Dedifferentiated amniotic fluid mesenchymal stem cell (primary cell): ENCODE data around the gene SEBOX.
"Not testable (repeated sequence)": the region's sequence is repeated elsewhere in the genome, so short reads cannot be mapped to it uniquely, and the experiment has no call there.

ENCODE experiments used
- DNase-seq: peaks from one replicate; pipeline ENCODE4 v3.0.0-alpha.2; 2016; ENCODE audit errors: extremely low spot score

The SEBOX gene

DNA sequence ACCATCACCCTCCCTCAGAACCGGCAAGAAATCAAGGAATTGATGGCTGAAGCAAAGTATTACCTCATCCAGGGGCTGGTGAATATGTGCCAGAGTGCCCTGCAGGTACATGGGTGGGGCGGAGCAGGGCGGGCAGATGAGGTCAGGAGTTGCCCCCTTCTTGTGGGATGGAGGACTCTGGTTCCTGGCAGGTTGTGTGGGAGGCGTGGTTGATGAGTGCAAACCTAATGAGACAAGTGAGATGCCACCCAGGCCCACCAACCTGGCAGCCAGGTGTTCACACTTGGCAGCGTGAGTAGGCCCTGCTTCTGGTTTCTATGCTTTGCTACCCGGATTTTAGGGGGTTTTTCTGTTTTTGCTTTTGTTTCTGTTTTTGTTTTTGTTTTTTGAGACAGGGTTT, 24.6 kb downstream of the SEBOX start:
- DNase-seq, result no peak

DNA sequence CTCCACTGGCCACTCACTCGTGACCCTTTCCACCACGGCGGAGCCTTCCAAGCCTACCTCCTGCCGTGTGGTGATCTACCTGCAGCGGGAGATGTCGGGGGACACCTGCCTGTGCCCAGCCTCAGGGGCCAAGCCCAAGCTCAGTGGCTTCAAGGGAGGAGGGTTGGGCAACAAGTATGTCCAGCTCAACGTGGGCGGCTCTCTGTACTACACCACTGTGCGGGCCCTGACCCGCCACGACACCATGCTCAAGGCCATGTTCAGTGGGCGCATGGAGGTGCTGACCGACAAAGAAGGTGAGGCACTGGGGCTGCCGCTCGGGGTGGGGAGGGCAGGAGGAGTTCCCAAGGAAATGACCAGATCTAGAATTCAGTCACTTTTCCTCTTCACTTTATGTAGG, 25.6 kb downstream of the SEBOX start:
- no peak for DNase-seq

DNA sequence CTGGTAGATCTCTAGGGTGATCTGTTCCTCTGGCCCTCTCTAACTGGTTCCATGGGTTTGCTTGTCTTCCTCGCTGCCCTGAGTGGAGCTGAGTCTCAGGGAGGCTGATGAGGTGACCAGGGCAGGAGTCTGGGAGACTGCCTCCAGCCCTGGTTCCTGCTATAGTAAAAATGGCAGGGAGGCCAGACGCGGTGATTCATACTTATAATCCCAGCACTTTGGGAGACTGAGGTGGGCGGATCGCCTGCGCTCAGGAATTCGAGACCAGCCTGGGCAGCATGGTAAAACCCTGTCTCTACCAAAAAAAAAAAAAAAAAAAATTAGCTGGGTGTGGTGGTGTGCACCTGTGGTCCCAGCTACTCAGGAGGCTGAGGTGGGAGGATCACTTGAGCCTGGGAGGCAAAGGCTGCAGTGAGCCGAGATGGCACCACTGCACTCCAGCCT, 26.2 kb downstream of the SEBOX start:
- not testable (repeated sequence) for DNase-seq

DNA sequence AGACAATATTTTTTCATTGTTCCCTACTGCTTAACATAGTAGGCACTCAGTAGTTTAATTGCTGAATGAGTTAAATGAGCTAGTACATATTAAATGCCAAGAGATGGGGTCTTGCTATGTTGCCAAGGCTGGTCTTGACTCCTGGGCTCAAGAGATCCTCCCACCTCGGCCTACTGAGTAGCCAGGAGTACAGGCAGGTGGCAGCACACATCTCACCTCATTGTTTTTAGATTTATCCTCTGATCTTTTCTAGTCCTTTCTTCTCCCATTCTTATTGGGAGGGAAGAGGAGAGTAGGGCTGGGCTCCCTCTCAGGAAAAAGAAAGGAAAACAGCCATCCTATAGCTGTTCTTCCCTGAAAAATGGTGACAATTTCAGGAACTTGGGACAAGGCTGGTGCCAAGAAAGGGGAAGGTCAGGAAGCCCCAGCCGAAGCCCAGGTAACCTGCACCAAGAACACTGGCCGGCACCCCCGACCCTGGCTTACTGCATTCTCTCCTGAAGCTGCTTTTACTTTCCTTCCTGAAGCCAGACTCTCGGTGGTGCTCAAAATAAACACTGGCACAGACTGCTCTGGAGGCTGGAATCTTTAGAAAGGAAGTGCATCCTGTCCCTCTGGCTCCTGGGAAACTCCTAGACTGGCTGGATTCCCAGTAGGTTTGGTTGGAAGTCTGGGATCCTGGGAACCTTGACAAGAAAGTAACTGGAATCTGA, 26.8 kb downstream of the SEBOX start:
- no peak for DNase-seq

DNA sequence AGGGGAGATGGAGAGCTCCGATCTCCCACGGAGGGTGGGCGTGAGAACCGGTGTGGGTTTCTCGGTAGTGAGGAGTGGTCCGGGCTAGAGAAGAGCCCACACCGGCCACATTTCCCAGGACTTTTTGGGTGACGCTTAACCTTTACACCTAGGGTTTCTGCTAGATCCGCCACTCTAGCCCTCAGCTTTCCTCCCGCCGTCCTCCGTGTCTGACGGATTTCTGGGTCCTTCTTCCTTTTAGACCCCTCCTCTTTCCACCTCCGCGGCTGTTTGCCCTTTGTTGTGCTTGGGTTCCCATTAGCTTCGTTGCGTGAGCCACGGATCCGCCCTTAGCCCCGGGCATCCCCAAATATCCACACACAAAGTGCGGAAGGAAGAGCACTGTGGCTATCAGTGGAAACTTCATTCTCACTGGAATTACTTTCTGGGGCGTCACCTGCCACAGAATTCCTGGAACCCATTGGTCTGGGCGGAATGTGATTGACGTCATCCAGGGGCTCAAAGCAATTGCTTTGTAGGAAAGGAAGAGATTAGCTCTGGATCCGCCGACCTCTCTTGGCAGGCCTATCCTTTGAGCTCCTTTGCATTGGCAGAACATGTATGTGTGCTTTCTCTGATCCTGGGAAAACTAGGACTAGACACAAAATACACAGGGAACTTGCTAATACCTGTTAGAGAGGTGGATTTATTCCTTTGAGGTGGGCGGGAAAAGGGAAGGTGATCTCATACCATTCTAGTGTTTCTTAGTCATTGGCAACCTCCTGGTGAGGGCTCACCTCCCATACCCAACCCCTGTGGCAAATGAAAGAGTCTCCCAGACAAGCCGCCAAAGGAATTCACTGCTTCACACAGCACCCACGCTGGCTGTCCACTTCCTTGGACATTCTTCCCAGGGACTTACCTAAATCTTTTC, 28.8 kb downstream of the SEBOX start:
- peak; percentile 84 for DNase-seq

DNA sequence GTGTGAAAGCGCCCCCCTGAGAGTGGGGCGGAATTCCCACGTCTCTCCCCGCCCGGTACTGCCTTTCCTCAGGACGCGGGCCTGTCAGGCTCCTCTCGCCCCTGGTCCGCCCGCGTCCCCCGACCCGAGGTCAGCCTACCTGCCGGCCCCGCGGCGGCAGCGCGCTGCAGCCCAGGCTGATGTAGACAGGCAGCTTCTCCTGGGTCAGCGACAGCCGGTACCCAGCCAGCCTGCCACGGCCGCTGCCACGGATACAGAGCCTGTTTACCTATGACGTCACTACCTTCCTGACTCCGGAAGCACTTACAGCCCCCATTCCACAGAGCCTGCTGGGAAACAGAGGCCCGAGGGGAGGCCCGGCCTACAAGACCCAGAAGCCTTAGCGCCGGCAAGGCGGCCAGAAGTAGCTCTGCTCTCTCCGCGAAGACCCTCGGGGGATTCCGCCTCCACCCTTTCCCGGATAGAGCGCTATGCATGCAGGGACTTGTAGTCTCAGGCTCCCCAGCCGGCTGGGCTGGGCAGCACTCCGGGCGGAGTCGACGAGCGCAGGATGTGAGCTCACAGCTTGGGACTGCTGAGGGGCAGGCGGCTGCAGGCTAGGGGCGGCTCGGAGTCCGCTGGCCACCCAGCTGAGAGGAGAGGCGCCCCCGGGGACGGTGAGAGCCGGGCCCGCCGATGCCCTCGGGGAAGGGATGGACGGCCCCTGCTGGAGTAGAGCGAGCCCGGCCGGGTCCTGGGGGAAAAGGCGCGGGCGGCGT, 29.6 kb downstream of the SEBOX start, which contains the start of the genes IFT20 and TNFAIP1:
IFT20 (minus strand) TSS at position 272 of the 758 bp plus-strand sequence. CDS start 3,487 bp downstream, outside the sequence.
TNFAIP1 (plus strand) TSS at position 561 of the 758 bp plus-strand sequence. CDS start 3,761 bp downstream, outside the sequence.
- peak; percentile 100 for DNase-seq

DNA sequence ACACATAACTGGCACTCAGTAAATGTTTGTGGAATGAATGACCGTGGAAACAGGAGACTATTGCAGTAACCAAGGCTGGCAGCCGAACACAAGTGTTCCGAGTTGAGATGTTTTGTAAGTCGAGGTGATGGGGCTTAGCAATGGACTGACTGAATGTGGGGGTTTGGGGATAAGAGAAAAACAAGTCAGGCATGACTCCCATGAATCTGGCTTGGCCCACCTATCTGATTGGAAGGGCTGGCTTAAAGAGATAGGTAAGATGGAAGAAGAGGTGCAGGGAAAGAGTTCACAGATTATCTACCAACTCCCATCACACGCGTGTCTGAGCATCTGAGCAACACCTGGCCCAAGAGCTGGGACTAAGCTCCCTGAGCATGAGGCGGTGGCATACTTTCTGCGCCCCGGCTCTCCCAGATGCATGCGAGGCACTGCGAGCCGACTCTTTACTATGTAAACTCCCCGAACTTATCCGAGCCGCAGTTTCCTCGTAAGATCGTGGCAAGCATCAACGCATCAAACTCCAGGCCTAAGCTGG, 30.3 kb downstream of the SEBOX start:
- no peak for DNase-seq

DNA sequence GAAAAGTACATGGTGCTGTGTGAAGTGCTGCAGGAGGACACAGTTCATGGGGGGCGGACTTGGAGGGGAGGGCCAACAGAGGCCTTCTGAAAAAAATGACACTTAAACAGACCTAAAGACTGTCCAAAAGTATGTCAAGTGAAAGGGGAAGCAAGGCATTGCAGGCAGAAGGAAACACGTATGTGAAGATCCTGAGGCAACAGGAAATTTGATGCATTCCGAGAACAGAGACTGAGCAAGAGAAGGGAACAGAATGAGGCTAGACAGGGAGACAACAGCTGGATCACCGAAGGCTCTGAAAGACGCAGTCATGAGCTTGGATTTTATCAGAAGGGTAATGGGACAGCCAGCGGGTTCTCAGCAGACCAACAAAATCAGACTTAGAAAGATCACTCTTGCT, 30.8 kb downstream of the SEBOX start:
- DNase-seq, result no peak

DNA sequence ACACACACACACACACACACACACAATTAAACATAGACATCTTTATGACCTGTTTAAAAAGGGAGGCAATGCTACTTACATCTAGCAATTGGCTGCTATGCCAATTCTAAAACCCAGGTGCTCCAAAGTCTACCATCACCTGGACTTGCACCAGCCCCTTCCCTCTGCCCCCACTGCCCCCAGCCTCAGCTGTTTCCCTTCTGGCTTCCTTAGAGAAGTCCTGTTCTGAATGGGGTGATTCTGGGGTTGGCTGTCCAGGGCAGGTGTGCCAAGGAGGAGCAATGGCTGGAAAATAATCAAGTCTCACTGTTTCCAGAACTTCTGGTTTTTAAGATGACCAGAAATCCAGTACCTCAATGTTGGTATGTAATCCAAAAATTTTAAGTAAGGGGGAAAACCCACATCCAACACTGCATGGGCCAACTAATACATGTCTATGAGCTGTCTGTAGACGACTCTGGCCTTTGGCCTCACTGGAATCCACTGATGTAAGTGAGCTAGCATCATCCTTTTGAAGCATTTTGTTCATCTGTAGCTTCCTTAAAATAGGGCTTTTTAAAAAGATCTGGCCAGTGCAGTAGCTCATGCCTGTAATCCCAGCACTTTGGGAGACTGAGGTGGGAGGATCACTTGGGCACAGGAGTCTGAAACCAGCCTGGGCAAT, 31.8 kb downstream of the SEBOX start:
- no peak for DNase-seq

DNA sequence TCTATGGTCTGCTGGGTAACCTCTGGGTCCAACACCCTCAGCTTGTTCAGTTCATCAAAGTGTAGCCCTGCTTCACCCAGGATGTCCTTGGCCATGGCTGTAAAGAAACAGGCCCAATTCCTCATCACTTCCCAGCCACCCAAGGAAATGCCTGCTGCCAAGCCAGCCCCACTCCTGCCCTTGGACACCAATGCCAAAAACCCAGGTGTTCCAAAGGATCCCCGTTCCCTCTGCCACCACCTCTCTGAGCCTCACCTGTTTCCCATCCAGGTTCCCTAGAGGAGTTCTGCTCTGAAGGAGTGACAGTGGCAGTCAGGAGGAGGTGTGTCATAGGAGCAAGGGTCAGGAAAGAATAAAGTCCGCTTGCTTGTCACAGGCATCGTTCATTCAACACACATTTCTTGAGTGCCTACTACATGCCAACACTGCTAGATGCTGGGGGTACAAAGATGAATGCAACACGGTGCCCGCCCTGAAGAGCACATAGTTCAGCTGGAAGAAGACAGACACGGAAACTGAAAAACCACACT, 33.0 kb downstream of the SEBOX start:
- no peak for DNase-seq

DNA sequence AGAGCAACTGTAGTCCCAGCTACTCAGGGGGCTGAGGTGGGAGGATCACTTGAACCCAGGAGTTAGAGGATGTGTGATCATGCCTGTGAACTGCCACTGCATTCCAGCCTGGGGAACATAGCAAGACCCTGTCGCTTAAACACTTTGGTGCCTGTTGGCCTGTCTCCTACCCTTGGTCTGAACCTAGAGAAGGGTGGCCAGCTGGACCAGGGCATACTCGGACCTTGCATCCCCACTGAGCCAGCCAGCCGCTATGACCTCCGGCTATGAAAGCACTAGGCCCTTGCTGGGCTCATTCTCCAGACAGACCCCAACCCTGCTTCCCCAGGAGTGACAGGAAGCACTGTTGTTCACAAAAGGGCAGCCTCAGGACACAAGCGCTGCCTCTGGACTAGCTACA, 34.3 kb downstream of the SEBOX start:
- no peak for DNase-seq

DNA sequence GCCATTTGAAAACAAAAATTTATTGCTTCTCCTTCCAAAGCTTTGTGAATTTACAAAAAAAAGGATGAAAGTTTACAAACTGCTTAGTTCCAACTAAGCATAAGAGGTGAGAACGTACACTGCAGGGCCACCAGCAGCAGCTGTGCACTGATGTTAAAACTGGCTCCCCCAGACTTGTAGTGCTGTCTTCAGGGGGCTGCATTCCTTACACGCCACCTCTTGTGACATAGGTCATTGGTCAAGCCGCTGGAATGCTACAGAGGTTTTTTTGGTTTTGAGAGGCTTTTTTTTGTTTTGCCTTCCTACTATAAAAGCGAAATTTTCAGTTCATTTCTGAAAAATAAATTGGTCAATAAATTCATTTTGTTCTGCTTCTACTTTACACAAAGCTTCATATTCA, 36.7 kb downstream of the SEBOX start:
- no peak for DNase-seq

DNA sequence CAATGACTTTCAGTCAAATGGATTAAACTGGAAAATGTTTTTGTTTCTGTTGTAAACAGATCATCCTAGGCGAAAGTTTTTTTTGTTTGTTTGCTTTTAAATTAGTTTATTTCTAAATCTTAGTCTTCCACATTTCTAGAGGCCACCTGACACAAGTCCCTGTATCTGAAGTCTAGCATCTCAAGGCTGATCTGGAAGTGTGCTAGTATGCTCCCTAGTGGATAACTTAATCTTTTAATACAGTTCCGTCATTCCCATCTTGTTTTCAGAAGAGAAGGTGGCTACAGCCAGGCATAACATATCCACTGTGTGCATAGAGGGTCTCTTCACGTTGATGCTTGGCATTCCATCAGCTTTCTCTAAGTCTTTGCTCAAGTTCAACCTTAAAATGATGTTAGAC, 37.3 kb downstream of the SEBOX start:
- DNase-seq, result no peak

DNA sequence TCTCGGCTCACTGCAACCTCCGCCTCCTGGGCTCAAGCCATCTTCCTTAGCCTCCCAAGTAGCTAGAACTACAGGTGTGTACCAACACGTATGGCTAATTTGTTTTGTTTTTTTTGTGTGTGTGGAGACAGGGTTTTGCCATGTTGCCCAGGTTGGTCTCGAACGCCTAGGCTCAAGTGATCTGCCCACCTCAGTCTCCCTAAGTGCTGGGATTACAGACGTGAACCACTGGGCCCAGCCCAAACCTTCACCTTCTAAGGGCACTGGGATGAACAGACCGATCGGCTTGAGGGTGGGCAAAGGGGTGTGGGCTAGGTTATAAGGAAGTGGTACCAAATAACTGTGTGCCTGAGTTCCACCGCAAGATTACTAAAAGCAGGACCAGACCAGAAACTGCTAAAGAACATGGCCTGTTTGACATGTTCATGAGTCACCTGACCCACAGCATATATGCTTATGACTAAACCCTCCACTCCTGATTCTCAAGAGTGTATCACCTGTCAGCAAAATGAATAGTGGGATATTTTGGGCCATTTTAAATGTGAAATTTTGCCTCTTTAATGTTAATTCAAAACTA, 37.9 kb downstream of the SEBOX start:
- no peak for DNase-seq

DNA sequence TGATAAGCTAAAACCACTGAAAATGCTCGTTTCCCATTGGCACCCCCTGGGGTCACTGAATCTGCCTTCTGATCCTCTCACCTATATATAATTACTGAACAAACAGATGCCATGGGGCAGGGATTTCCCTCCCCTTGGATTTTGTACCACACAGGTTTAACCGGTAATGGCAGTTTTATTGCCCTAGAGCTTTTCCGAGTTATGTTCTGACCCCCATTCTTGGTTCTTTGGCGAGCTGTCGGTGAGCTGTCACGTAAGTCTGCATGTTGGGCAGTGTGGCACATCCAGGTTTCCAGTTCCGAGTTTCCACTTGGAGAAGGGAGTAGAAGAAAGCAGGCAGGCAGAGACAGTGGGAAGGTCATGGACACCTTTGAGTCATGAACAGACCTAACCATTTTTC, 38.9 kb downstream of the SEBOX start:
- DNase-seq, result no peak

DNA sequence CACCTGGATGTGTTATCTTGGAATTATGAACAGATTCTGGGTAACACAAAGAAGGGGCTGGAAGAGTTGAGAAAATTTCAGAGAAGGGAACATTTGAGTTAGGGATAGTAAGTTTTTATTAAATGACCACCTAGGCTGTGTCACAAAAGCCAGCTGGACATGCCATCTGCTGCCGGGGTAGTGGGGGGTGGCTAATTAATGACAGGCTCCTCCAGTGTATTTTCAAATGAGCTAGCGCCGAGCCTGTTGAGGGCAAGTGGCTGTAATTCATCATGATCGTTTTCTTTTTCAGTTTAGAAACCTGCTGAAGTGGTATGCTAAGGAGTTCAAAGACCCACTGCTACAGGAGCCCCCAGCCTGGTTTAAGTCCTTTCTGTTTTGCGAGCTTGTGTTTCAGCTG, 39.8 kb downstream of the SEBOX start:
- no peak for DNase-seq

DNA sequence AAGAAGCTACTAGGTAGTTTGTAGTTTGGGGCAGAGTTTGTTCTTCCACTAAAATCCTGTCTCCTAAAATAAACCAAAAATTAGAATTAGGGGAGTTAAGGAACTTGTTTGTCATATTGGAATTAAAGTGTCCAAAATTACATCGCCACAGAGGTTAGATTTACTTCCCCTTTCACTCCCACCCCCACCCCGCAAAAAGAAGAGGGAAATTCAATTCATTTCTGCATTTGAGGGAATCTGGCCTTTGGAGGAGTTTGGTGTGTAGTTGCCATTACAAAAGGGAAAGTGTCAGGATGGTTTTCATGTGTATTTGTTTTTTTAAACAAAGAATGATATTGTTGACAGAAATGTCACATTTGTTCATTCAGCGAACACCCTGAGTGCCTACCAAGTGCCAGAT, 40.2 kb downstream of the SEBOX start:
- DNase-seq, result no peak

DNA sequence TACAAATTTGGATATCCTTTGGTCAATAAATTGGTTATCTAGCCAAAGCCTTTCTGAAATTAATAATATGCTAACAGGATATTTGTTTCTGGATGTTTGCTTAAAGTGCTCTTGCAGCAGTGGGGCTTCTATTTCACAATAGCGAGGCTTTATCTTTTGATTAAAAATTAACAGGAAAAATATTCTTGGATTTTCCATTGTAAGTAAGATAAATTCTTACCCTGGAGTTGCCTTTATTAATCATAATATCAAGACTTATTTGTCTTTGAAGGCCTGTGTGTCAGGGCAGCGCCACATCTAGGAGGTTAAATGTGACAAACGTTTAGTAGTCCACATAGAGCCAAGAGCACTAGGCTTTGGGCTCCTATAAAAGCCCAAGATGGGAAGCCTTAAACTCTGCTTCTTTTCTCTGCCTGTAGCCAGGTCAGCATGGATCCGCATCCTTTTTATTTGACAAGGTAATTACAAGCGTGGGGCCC, 40.7 kb downstream of the SEBOX start:
- DNase-seq, result no peak

DNA sequence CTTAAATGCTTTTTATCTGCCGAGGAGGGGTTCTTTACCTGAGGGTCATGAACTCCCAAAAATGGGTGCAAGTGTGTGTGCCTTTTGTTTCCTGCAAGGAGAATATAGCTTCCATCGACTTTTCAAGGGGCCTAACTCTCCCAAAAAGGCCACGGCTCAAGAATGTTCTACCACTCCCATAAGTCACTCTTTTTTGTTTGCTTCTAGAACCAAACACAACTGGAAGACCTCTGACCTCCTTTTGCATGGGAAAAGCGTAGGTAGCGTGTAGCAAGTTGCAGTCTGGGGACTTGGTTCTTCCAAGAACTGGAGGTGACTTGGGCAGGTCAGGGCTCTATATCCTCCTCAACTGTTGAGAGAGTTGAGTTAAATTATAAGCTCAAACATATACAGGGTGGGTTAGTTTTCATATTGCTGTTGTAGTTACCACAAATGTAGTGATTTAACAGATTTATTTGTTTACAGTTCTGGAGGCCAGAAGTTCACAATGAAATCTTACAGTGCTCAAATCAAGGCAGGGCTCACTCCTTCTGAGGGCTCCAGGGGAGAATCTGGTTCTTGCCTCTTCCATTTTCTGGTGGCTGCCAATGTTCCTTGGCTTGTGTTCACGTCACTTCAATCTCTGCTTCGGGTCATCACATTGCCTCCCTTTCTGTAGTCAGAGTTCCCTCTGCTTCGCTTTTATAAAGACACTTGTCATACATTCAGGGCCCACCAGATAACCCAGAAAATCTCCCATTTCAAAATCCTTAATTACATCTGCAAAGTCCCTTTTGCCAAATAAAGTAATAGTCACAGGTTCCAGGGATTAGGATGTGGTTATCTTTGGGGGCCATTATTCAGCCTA, 44.6 kb downstream of the SEBOX start:
- no peak for DNase-seq

DNA sequence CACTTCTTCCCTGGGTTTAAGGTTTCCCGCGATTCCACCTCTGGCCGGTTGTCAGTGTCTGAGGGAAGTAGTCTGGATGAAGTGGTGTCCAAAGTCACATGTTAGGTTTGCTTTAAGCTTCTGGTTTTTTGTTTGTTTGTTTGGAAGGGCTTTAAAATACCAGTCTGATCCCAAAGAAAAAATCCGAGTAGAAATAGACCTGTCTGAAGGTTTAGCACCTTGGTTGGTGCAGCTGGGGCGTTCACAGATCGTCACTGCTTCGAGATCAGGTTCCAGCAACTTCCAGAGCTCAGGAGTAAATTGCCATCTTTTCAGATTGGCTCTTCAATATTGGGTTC, 45.4 kb downstream of the SEBOX start:
- no peak for DNase-seq
